DOHH2 (cell line): ENCODE measurements around the gene MAN2A1.

Experiments used
- H3F3A ChIP-seq: fragments of 200-600 bp; sonication (generic), shearing (Covaris generic); 2 replicates; pipeline ENCODE4 v1.6.0; 2016; ENCODE audit warnings: antibody characterized with exemption, mild to moderate bottlenecking; ENCODE audit not compliant: control insufficient read depth, insufficient read depth
- H3K27ac ChIP-seq: fragments of 200-600 bp; sonication (generic); 2 replicates; pipeline ENCODE4 v1.5.1; 2014; ENCODE audit warnings: low read depth, mild to moderate bottlenecking, low read length, moderate library complexity
- H3K27me3 ChIP-seq: fragments of 200-600 bp; sonication (generic); 2 replicates; pipeline ENCODE4 v1.6.1; 2014; ENCODE audit warnings: mild to moderate bottlenecking, low read length, mixed read lengths; ENCODE audit not compliant: control insufficient read depth
- H3K36me3 ChIP-seq: fragments of 200-600 bp; sonication (generic); 2 replicates; pipeline ENCODE4 v1.6.1; 2014; ENCODE audit warnings: mild to moderate bottlenecking, low read length, moderate library complexity, mixed read lengths; ENCODE audit not compliant: control insufficient read depth
- H3K4me1 ChIP-seq: fragments of 200-600 bp; sonication (generic); 2 replicates; pipeline ENCODE4 v1.6.1; 2014; ENCODE audit warnings: mild to moderate bottlenecking, low read length, mixed read lengths; ENCODE audit not compliant: control insufficient read depth
- H3K4me2 ChIP-seq: fragments of 200-600 bp; sonication (generic); 2 replicates; pipeline ENCODE4 v1.6.0; 2014; ENCODE audit warnings: mild to moderate bottlenecking, low read length, moderate library complexity
- H3K4me3 ChIP-seq: fragments of 200-600 bp; sonication (generic); 2 replicates; pipeline ENCODE4 v1.5.1; 2014; ENCODE audit warnings: mild to moderate bottlenecking, low read length, mixed read lengths
- H3K79me2 ChIP-seq: fragments of 200-600 bp; sonication (generic); 2 replicates; pipeline ENCODE4 v1.6.1; 2014; ENCODE audit warnings: mild to moderate bottlenecking, low read length, mixed read lengths; ENCODE audit not compliant: control insufficient read depth
- H3K9me2 ChIP-seq: fragments of 200-600 bp; sonication (generic); replicated peaks from 2 replicates; pipeline ENCODE4 v1.6.1; 2014; ENCODE audit warnings: mild to moderate bottlenecking, low read length, mixed read lengths; ENCODE audit not compliant: control insufficient read depth
- H3K9me3 ChIP-seq: fragments of 200-600 bp; sonication (generic); 2 replicates; pipeline ENCODE4 v1.6.1; 2014; ENCODE audit warnings: antibody characterized with exemption, low read length, mixed read lengths; ENCODE audit not compliant: control insufficient read depth, insufficient read depth
- H4K20me1 ChIP-seq: fragments of 200-600 bp; sonication (generic); 2 replicates; pipeline ENCODE4 v1.6.0; 2014; ENCODE audit warnings: low read depth, mild to moderate bottlenecking, antibody characterized with exemption, low read length, moderate library complexity; ENCODE audit not compliant: control insufficient read depth, insufficient read depth
- EZH2phosphoT487 ChIP-seq: fragments of 200-600 bp; sonication (generic); IDR thresholded peaks from 2 replicates; pipeline ENCODE4 v1.6.1; 2017; ENCODE audit warnings: borderline replicate concordance, mild to moderate bottlenecking, antibody characterized with exemption, low read length, moderate library complexity, mixed read lengths
- TF ChIP-seq, protein P1 (sequence below): fragments of 200-600 bp; sonication (generic); IDR thresholded peaks from one replicate; pipeline ENCODE4 v1.5.1; 2014; ENCODE audit warnings: antibody characterized with exemption, mild to moderate bottlenecking, low read depth, low read length; ENCODE audit not compliant: poor library complexity, severe bottlenecking

The MAN2A1 gene

GRCh38 chr5:109788596-109788995 is 98.9 kb downstream of the MAN2A1 start:
- Histone ChIP-seq H3K4me3 (no peak overlapping the region), H3K9me2 (no peaks in the 10 kb centered on the region), H3K9me3 (no peaks in the 10 kb centered on the region), H3K4me2 (no peak overlapping the region), H3K79me2 (no peaks in the 10 kb centered on the region), H3K27ac (no peak overlapping the region), H4K20me1 (no peaks in the 10 kb centered on the region), H3K36me3 (no peaks in the 10 kb centered on the region; the same call in 1 of the 2 replicates), H3F3A (no peaks in the 10 kb centered on the region), H3K27me3 (no peaks in the 10 kb centered on the region), H3K4me1 (no peaks in the 10 kb centered on the region)
- no peak for TF ChIP-seq EZH2phosphoT487
- TF ChIP-seq, protein P1, sequence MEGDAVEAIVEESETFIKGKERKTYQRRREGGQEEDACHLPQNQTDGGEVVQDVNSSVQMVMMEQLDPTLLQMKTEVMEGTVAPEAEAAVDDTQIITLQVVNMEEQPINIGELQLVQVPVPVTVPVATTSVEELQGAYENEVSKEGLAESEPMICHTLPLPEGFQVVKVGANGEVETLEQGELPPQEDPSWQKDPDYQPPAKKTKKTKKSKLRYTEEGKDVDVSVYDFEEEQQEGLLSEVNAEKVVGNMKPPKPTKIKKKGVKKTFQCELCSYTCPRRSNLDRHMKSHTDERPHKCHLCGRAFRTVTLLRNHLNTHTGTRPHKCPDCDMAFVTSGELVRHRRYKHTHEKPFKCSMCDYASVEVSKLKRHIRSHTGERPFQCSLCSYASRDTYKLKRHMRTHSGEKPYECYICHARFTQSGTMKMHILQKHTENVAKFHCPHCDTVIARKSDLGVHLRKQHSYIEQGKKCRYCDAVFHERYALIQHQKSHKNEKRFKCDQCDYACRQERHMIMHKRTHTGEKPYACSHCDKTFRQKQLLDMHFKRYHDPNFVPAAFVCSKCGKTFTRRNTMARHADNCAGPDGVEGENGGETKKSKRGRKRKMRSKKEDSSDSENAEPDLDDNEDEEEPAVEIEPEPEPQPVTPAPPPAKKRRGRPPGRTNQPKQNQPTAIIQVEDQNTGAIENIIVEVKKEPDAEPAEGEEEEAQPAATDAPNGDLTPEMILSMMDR: no peak

- no peaks in the 10 kb centered on the region for H3K4me1 ChIP-seq
- no peaks in the 10 kb centered on the region for H3K79me2 ChIP-seq
- H3K4me2 ChIP-seq: no peak overlapping the region
- H3K36me3 ChIP-seq: peaks cover 17% of the 10 kb centered on the region
- H3K27ac ChIP-seq: no peak overlapping the region
- H3K9me3 ChIP-seq: no peaks in the 10 kb centered on the region
- H3K4me3 ChIP-seq: no peak overlapping the region
- H3F3A ChIP-seq: no peaks in the 10 kb centered on the region
- no peak for TF ChIP-seq EZH2phosphoT487
- TF ChIP-seq, protein P1: no peak
- no peaks in the 10 kb centered on the region for H4K20me1 ChIP-seq
- no peaks in the 10 kb centered on the region for H3K9me2 ChIP-seq
- no peaks in the 10 kb centered on the region for H3K27me3 ChIP-seq
Measured at GRCh38 chr5:109792613-109793012, 102.9 kb downstream of the MAN2A1 start.

- H3K4me3 ChIP-seq: no peak overlapping the region
- H3K36me3 ChIP-seq: no peaks in the 10 kb centered on the region
- H3K79me2 ChIP-seq: no peaks in the 10 kb centered on the region
- H3K9me3 ChIP-seq: no peaks in the 10 kb centered on the region
- TF ChIP-seq, protein P1: no peak
- TF ChIP-seq EZH2phosphoT487: no peak
- no peak overlapping the region for H3K27ac ChIP-seq
- H4K20me1 ChIP-seq: no peaks in the 10 kb centered on the region
- H3K9me2 ChIP-seq: no peaks in the 10 kb centered on the region
- H3K27me3 ChIP-seq: no peaks in the 10 kb centered on the region
- H3K4me2 ChIP-seq: no peak overlapping the region
- no peaks in the 10 kb centered on the region for H3K4me1 ChIP-seq
- no peaks in the 10 kb centered on the region for H3F3A ChIP-seq
Measured at GRCh38 chr5:109803854-109804253, 114.1 kb downstream of the MAN2A1 start.

DNA sequence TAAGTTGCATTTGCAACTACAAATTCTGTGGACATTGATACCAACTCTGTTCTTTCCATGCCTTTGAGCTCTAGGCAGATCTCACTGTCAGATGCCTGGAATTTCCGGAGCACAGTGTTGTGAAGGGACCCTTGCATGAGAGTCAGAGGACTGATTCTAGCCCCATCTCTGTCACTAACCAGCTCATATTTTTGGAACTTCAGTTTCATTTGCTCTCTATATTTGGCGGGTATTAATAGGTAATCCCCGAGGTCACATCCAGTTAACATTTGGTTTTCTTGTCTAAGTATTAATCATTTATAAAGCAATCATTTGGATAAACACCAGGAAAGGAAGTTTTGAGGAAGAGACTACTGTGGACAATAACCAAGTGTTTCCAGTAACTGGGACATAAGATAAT is 115.7 kb downstream of the MAN2A1 start:
- no peak overlapping the region for H3K4me2 ChIP-seq
- no peaks in the 10 kb centered on the region for H3K36me3 ChIP-seq
- no peak overlapping the region for H3K4me3 ChIP-seq
- no peaks in the 10 kb centered on the region for H3K9me2 ChIP-seq
- no peaks in the 10 kb centered on the region for H3K9me3 ChIP-seq
- no peaks in the 10 kb centered on the region for H3F3A ChIP-seq
- no peaks in the 10 kb centered on the region for H3K4me1 ChIP-seq
- no peaks in the 10 kb centered on the region for H3K79me2 ChIP-seq
- TF ChIP-seq, protein P1: no peak
- TF ChIP-seq EZH2phosphoT487: no peak
- H3K27ac ChIP-seq: no peak overlapping the region
- H3K27me3 ChIP-seq: no peaks in the 10 kb centered on the region
- no peaks in the 10 kb centered on the region for H4K20me1 ChIP-seq
